Tibial nerve (tissue), 3 donors: ENCODE measurements around the gene TTC9B.

Experiments
- CTCF ChIP-seq, 5 experiments: fragments of 200-600 bp in 3 of 5; fragments of 450-650 bp in 2 of 5; sonication (generic) in 3 of 5; IDR thresholded peaks; one replicate each; pipeline ENCODE4 v1.5.1; 2016 to 2019; ENCODE audit warnings: antibody characterized with exemption in 5 of 5, mild to moderate bottlenecking in 3 of 5, moderate library complexity in 2 of 5
- POLR2A ChIP-seq, 2 donors: fragments of 450-650 bp; IDR thresholded peaks; one replicate each; pipeline ENCODE4 v1.6.1; 2017; ENCODE audit warnings: antibody characterized with exemption in 2 of 2, mild to moderate bottlenecking in 2 of 2, moderate library complexity in 2 of 2

DNA sequence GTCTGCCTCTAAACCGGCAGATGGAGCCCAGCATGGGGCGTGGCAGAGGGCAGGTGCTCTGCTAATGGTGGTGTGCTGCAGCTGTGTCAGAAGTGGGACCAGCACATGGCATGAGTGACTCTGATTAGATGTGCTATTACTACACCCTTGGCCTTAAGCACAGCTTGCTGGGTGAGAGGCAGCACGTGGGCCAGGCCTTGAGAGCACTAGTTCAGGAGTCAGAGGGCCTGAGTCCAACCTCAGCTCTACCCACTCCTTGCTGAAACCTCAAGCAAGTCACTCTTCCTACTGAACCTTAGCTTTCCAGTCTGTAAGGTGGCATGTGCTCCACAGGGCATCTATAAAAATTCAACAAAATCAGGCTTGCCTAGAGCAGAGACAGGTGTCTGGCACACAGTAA, 44.2 kb upstream of the TTC9B start:
- TF ChIP-seq CTCF (IDR thresholded peaks at IDR 0.05) (no peak), POLR2A (IDR thresholded peaks at IDR 0.05) (no peak)
